ENCODE measurements around the gene TARS1. TPM values are rescaled to one million over a fixed set of nuclear protein-coding genes. Genes with fewer than 3 reads are reported as not detected.

TARS1 gene
- total and polyA plus RNA-seq, 10 donors = 42.7 to 90.0 (median 48.0) TPM

DNA sequence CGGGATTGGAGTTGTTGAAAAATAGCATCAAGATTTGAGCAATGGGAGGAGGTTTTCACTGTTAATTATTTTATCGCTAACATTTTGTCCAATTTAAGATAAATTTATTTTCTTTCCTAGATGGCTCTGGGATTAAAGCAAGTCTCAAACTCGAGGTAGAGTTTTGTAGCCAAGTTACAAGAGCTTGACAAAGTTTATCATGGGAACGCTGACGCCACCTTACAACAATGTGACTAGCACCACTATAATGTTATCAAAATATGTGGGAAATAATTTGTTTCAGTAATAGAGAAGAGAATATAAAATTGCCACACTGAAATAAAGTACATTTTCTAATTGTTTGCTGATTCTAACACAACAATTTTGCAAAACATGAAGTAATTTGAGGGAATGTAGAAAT is 19.8 kb upstream of the TARS1 start:
- no peaks in the 10 kb centered on the region for H3K27me3 ChIP-seq (replicated peaks in 1 of 7)
- TF ChIP-seq POLR2AphosphoS5 (IDR thresholded peaks at IDR 0.05) (no peak), POLR2A (IDR thresholded peaks at IDR 0.05) (no peak)
- TF ChIP-seq, protein P1, sequence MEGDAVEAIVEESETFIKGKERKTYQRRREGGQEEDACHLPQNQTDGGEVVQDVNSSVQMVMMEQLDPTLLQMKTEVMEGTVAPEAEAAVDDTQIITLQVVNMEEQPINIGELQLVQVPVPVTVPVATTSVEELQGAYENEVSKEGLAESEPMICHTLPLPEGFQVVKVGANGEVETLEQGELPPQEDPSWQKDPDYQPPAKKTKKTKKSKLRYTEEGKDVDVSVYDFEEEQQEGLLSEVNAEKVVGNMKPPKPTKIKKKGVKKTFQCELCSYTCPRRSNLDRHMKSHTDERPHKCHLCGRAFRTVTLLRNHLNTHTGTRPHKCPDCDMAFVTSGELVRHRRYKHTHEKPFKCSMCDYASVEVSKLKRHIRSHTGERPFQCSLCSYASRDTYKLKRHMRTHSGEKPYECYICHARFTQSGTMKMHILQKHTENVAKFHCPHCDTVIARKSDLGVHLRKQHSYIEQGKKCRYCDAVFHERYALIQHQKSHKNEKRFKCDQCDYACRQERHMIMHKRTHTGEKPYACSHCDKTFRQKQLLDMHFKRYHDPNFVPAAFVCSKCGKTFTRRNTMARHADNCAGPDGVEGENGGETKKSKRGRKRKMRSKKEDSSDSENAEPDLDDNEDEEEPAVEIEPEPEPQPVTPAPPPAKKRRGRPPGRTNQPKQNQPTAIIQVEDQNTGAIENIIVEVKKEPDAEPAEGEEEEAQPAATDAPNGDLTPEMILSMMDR (IDR thresholded peaks at IDR 0.05 in 8 of 11, conservative IDR thresholded peaks at IDR 0.05 in 3 of 11) = no peak
- 78 to 91% (median 82%) methylated on average over 5 of the region's 5 CpGs for WGBS, 5 donors
- H3K4me3 ChIP-seq = no peak overlapping the region
- peaks cover 0 to 3% (median 0%) of the 10 kb centered on the region in 6 donors for H3K4me1 ChIP-seq
- H3K9me3 ChIP-seq = no peaks in the 10 kb centered on the region
- H3K27ac ChIP-seq = no peak overlapping the region
- intact Hi-C loops (cut with DNase I; ENCODE audit: low total_unique reads) = loop anchor here (5.0 kb wide), 1 partner anchor 714 kb away; no protein-coding TSS in a partner anchor
- H3K36me3 ChIP-seq = no peaks in the 10 kb centered on the region
- DNase-seq = no peak

DNA sequence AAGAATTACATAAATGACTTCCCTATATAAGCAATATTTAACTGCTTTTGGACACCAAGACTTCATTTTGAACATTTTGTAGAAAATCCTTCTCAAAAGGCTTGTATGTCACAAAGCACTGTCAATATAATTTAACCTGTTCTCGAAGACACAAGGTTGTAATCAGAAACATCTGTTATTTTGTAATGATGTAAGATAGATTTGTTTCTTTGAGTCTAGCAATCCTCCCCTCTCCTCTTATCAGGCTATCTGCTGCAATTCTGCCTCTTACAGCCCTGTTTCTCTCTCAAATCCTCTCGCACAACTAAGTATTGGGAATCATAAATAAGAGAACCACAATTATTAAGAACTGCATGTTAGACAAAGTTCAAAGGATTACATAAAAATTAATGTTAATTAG is 18.6 kb upstream of the TARS1 start:
- 84 to 94% (median 91%) methylated on average over 2 of the region's 2 CpGs for WGBS, 5 donors
- H3K4me1 ChIP-seq = peaks cover 0 to 3% (median 0%) of the 10 kb centered on the region in 6 donors
- intact Hi-C loops (cut with DNase I; ENCODE audit: low total_unique reads) = loop anchor here (5.0 kb wide), 1 partner anchor 715 kb away; no protein-coding TSS in a partner anchor
- H3K27me3 ChIP-seq (replicated peaks in 1 of 7) = no peaks in the 10 kb centered on the region
- H3K36me3 ChIP-seq = no peaks in the 10 kb centered on the region
- no peaks in the 10 kb centered on the region for H3K9me3 ChIP-seq
- TF ChIP-seq, protein P1 (IDR thresholded peaks at IDR 0.05 in 8 of 11, conservative IDR thresholded peaks at IDR 0.05 in 3 of 11) = no peak
- no peak for TF ChIP-seq POLR2A (IDR thresholded peaks at IDR 0.05)
- no peak for TF ChIP-seq POLR2AphosphoS5 (IDR thresholded peaks at IDR 0.05)
- H3K4me3 ChIP-seq = no peak overlapping the region
- no peak overlapping the region for H3K27ac ChIP-seq
- DNase-seq = no peak

DNA sequence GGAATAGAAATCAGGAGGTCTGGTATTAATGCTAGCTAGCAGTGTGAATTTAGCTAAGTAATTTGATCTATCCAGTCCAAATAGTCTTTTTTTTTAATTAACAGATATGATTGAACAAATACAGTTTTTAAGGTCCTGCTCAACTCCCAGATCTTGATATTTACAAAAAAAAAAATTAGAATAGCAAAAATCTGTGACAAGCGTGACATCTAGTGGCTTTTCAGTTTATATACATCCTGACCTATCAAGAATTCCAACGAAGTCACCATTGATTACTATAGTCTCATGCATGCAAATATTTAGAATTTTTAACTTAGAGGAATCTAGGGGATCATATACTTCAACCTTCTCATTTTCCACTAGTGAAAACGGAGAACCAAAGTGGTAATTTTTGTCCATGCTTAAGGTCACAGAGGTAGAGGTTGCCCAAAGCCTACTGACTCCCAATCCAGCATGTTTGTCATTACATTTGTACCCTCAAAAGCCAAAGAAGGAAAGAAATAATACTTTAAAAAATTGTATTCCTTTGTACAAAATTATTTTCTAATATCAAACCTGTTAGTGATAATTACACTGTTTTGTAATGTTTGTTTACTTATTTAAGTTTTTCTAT is 17.6 kb upstream of the TARS1 start:
- peaks cover 0 to 3% (median 0%) of the 10 kb centered on the region in 6 donors for H3K4me1 ChIP-seq
- no peaks in the 10 kb centered on the region for H3K36me3 ChIP-seq
- H3K4me3 ChIP-seq = no peak overlapping the region
- 8 to 19% (median 13%) methylated on average over 3 of the region's 3 CpGs for WGBS, 5 donors
- no peak for DNase-seq
- no peak overlapping the region for H3K27ac ChIP-seq
- intact Hi-C loops (cut with DNase I; ENCODE audit: low total_unique reads) = loop anchor here (5.0 kb wide), 1 partner anchor 716 kb away; no protein-coding TSS in a partner anchor
- no peak for TF ChIP-seq POLR2AphosphoS5 (IDR thresholded peaks at IDR 0.05)
- no peak for TF ChIP-seq POLR2A (IDR thresholded peaks at IDR 0.05)
- TF ChIP-seq, protein P1 (IDR thresholded peaks at IDR 0.05 in 8 of 11, conservative IDR thresholded peaks at IDR 0.05 in 3 of 11) = peak in 7 of 11 experiments; percentile 18 to 48 (median 39)
- peaks cover 0 to 8% (median 0%) of the 10 kb centered on the region in 7 donors for H3K27me3 ChIP-seq (replicated peaks in 1 of 7)
- H3K9me3 ChIP-seq = no peaks in the 10 kb centered on the region

DNA sequence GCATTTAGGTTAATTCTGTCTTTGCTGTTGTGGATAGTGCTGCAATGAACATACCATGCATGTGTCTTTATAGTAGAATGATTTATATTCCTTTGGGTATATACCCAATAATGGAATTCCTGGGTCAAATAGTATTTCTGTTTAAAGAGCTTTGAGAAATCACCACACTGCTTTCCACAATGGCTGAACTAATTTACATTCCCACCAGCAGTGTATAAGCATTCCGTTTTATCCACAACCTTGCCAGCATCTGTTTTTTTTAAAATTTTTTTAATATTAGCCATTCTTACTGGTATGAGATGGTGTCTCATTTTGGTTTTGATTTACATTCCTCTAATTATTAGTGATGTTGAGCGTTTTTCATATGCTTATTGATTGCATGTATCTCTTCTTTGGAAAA is 15.5 kb upstream of the TARS1 start:
- H3K27ac ChIP-seq = no peak overlapping the region
- 71 to 85% (median 81%) methylated on average over 2 of the region's 2 CpGs for WGBS, 5 donors

More for the DNA sequence above, 15.5 kb upstream of the TARS1 start:
- DNase-seq = no peak
- Histone ChIP-seq H3K4me3 (no peak overlapping the region), H3K4me1 (peaks cover 0 to 3% (median 0%) of the 10 kb centered on the region in 6 donors), H3K9me3 (peaks cover 0 to 2% (median 0%) of the 10 kb centered on the region in 8 donors), H3K27me3 (replicated peaks in 1 of 7) (peaks cover 0 to 14% (median 0%) of the 10 kb centered on the region in 7 donors), H3K36me3 (no peaks in the 10 kb centered on the region)
- intact Hi-C loops (cut with DNase I; ENCODE audit: low total_unique reads) = no loop called here
- no peak for TF ChIP-seq POLR2A (IDR thresholded peaks at IDR 0.05)
- TF ChIP-seq POLR2AphosphoS5 (IDR thresholded peaks at IDR 0.05) = no peak
- TF ChIP-seq, protein P1 (IDR thresholded peaks at IDR 0.05 in 8 of 11, conservative IDR thresholded peaks at IDR 0.05 in 3 of 11) = no peak
